Testis (tissue), 3 donors: ENCODE measurements around the gene KHDC3L. TPM values are rescaled to one million over a fixed set of nuclear protein-coding genes. Genes with fewer than 3 reads are reported as not detected.
"Not testable (repeated sequence)": the region's sequence is repeated elsewhere in the genome, so short reads cannot be mapped to it uniquely, and the experiment has no call there.

Source experiments
- DNase-seq: peaks from one replicate; pipeline ENCODE4 v3.0.0-alpha.2; 2019
- H3K27ac ChIP-seq, 2 donors: fragments of 200-600 bp; sonication (generic); one replicate each; pipeline ENCODE4 v1.5.1; 2019
- H3K27me3 ChIP-seq: fragments of 200-600 bp; sonication (generic); one replicate; pipeline ENCODE4 v1.5.1; 2019
- H3K36me3 ChIP-seq: fragments of 200-600 bp; sonication (generic); one replicate; pipeline ENCODE4 v1.5.1; 2017; ENCODE audit warnings: low read depth; ENCODE audit errors: missing control alignments
- H3K4me1 ChIP-seq: fragments of 200-600 bp; sonication (generic); one replicate; pipeline ENCODE4 v1.5.1; 2019
- H3K4me3 ChIP-seq, 2 donors: fragments of 200-600 bp; sonication (generic); one replicate each; pipeline ENCODE4 v1.5.1; 2017 to 2019
- H3K9me3 ChIP-seq: fragments of 200-600 bp; sonication (generic); one replicate; pipeline ENCODE4 v1.5.1; 2017
- CTCF ChIP-seq, 3 experiments: fragments of 450-650 bp in 2 of 3; fragments of 200-600 bp in 1 of 3; sonication (generic) in 1 of 3; IDR thresholded peaks; one replicate each; pipeline ENCODE4 v1.5.1; 2016 to 2019; ENCODE audit warnings: antibody characterized with exemption in 3 of 3, mild to moderate bottlenecking in 2 of 3, moderate library complexity in 1 of 3
- POLR2A ChIP-seq: fragments of 450-650 bp; IDR thresholded peaks from one replicate; pipeline ENCODE4 v1.6.1; 2017; ENCODE audit warnings: antibody characterized with exemption, mild to moderate bottlenecking, moderate library complexity
- WGBS, 2 donors: methylation state at CpG; one replicate each; pipeline ENCODE4 v1.1.5; 2018; 5-methylcytosine and 5-hydroxymethylcytosine counted together
- intact Hi-C: fragments of 100-400 bp; cut with DNase I; formaldehyde crosslinking; loops from one replicate; pipeline ENCODE4 v1.15.1; 2023; ENCODE audit warnings: low total_unique reads
- polyA plus RNA-seq: library from polyadenylated mRNA; stranded (reverse); fragments of 350-450 nt; fragmentation: Illumina TruSeq; extraction: RNeasy Lipid Tissue Mini Kit (QIAGEN cat#74804); gene quantifications from one replicate; pipeline ENCODE4 v1.2.3, GENCODE V29; 2014; ENCODE audit warnings: low read depth, low replicate concordance; ENCODE audit not compliant: insufficient read depth
- total RNA-seq, 2 donors: library from RNA; depleted of rRNA; stranded (reverse); fragments of >200 nt; gene quantifications; one replicate each; pipeline ENCODE4 v1.2.3, GENCODE V29; 2016

KHDC3L gene
- total and polyA plus RNA-seq, 3 donors from 2014 or later, result 0.47 TPM; not detected in 2

GRCh38 chr6:73389854-73390253 lies 27.4 kb downstream of the KHDC3L start:
- H3K4me1 ChIP-seq, result no peaks in the 10 kb centered on the region
- no peaks in the 10 kb centered on the region for H3K9me3 ChIP-seq
- H3K27me3 ChIP-seq, result no peaks in the 10 kb centered on the region
- WGBS, 2 donors, result 64 to 81% methylated on average over 10 of the region's 10 CpGs
- H3K36me3 ChIP-seq, result no peaks in the 10 kb centered on the region
- TF ChIP-seq CTCF (IDR thresholded peaks at IDR 0.05) (no peak), POLR2A (no peak)
- no peak overlapping the region for H3K27ac ChIP-seq
- intact Hi-C loops, result no loop called here
- DNase-seq, result no peak
- H3K4me3 ChIP-seq, result no peak overlapping the region

- Histone ChIP-seq H3K4me1 (no peaks in the 10 kb centered on the region), H3K27ac (no peak overlapping the region), H3K9me3 (no peaks in the 10 kb centered on the region), H3K27me3 (no peaks in the 10 kb centered on the region), H3K36me3 (no peaks in the 10 kb centered on the region), H3K4me3 (no peak overlapping the region)
- TF ChIP-seq POLR2A (no peak), CTCF (IDR thresholded peaks at IDR 0.05) (no peak)
- no peak for DNase-seq
- 85 to 90% methylated on average over 2 of the region's 2 CpGs for WGBS, 2 donors
- intact Hi-C loops, result no loop called here
Observed at GRCh38 chr6:73391675-73392074, 29.2 kb downstream of the KHDC3L start.

GRCh38 chr6:73392188-73392587 lies 29.7 kb downstream of the KHDC3L start:
- H3K36me3 ChIP-seq, intact Hi-C loops, H3K4me3 ChIP-seq, H3K9me3 ChIP-seq, H3K4me1 ChIP-seq, DNase-seq, H3K27ac ChIP-seq, H3K27me3 ChIP-seq: not testable (repeated sequence)
- WGBS, 2 donors, result 74 to 81% methylated on average over 4 of the region's 4 CpGs

GRCh38 chr6:73393278-73393677 lies 30.8 kb downstream of the KHDC3L start:
- no peak overlapping the region for H3K27ac ChIP-seq
- no peak for TF ChIP-seq CTCF (IDR thresholded peaks at IDR 0.05)
- TF ChIP-seq POLR2A, result no peak
- no peaks in the 10 kb centered on the region for H3K9me3 ChIP-seq
- H3K4me1 ChIP-seq, result no peaks in the 10 kb centered on the region
- 89 to 92% methylated on average over 3 of the region's 3 CpGs for WGBS, 2 donors
- intact Hi-C loops, result no loop called here
- no peak for DNase-seq
- H3K4me3 ChIP-seq, result no peak overlapping the region
- no peaks in the 10 kb centered on the region for H3K36me3 ChIP-seq
- no peaks in the 10 kb centered on the region for H3K27me3 ChIP-seq

- WGBS, 2 donors, result 60 to 71% methylated on average over 30 to 54 of the region's 54 CpGs
- no peaks in the 10 kb centered on the region for H3K4me1 ChIP-seq
- H3K27me3 ChIP-seq, result no peaks in the 10 kb centered on the region
- no peaks in the 10 kb centered on the region for H3K36me3 ChIP-seq
- DNase-seq, result peak; percentile 92
- TF ChIP-seq POLR2A (no peak), CTCF (IDR thresholded peaks at IDR 0.05) (no peak)
- no peaks in the 10 kb centered on the region for H3K9me3 ChIP-seq
- intact Hi-C loops, result no loop called here
- H3K4me3 ChIP-seq, result peak within 1 kb of the TSS; percentile 41 to 63
- H3K27ac ChIP-seq, result peak within 1 kb of the TSS in 1 of 2 donors; percentile 65
Observed at GRCh38 chr6:73394577-73395354, 32.3 kb downstream of the KHDC3L start, which contains the start of gene DDX43. DDX43 (plus strand) TSS chr6:73394828; CDS start chr6:73394906, 78 bp downstream.
